Choroid plexus epithelial cell (primary cell): ENCODE measurements around the gene AQP6.

ENCODE experiments used
- DNase-seq: peaks from one replicate; pipeline ENCODE4 v3.0.0-alpha.2; 2010; ENCODE audit warnings: low read depth
- H3K4me3 ChIP-seq: 2 replicates; pipeline ENCODE4 v1.5.1; 2011; ENCODE audit warnings: low read depth, mild to moderate bottlenecking, control low read depth, low read length, moderate library complexity
- TF ChIP-seq, protein P1 (sequence below): conservative IDR thresholded peaks from 2 replicates; pipeline ENCODE4 v1.5.1; 2011; ENCODE audit warnings: low read depth, mild to moderate bottlenecking, control low read depth, inconsistent platforms, low read length, moderate library complexity

The AQP6 gene

DNA sequence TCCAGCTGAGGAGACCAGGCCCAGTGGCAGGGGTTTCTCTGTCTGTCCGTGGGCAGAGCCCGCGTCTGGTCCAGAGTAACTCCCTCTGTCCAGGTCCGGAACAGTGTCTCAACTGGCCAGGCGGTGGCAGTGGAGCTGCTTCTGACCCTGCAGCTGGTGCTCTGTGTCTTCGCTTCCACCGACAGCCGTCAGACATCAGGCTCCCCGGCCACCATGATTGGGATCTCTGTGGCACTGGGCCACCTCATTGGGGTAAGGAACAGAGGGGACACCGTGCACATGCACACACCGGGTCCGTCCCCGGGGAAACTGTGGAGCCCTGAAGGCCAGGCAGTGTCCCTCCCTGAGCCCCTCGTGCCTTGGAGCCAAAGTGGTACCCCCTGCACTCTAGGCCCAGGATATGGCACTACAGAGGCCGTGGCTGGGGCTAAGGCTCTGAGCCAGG lies 1.5 kb downstream of the AQP6 start:
- TF ChIP-seq, protein P1, sequence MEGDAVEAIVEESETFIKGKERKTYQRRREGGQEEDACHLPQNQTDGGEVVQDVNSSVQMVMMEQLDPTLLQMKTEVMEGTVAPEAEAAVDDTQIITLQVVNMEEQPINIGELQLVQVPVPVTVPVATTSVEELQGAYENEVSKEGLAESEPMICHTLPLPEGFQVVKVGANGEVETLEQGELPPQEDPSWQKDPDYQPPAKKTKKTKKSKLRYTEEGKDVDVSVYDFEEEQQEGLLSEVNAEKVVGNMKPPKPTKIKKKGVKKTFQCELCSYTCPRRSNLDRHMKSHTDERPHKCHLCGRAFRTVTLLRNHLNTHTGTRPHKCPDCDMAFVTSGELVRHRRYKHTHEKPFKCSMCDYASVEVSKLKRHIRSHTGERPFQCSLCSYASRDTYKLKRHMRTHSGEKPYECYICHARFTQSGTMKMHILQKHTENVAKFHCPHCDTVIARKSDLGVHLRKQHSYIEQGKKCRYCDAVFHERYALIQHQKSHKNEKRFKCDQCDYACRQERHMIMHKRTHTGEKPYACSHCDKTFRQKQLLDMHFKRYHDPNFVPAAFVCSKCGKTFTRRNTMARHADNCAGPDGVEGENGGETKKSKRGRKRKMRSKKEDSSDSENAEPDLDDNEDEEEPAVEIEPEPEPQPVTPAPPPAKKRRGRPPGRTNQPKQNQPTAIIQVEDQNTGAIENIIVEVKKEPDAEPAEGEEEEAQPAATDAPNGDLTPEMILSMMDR = peak; percentile 85
- peak; percentile 84 for DNase-seq
- no peak overlapping the region for H3K4me3 ChIP-seq

DNA sequence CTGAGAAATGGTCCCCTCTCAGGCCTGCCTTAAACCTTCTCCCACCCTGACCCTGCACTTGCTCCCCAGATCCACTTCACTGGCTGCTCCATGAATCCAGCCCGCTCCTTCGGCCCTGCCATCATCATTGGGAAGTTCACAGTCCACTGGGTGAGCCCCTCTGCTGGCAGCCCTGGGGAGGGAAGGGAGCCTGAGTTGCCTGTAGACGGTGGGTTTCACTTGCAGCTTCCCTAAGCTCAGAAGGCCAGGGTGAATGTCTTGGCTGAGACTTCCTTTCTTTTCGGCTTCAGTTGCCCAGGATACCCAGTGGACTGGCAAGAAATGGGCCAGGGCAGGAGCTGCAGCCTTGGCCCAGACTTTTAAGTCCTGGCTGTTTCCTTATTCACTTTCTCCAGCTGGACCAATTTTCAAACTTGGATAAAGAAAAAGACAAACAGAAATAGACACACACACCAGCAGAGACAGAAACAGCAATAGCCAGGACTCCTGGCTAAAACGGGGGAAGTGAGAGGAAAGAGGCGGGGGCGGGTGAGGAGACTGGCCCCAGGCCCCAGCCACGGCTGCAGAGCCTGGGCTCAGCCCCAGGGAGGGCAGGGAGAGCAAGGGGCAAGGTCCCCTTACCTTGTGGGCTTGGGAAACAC lies 2.0 kb downstream of the AQP6 start:
- no peak for DNase-seq
- TF ChIP-seq, protein P1 = no peak
- no peak overlapping the region for H3K4me3 ChIP-seq

DNA sequence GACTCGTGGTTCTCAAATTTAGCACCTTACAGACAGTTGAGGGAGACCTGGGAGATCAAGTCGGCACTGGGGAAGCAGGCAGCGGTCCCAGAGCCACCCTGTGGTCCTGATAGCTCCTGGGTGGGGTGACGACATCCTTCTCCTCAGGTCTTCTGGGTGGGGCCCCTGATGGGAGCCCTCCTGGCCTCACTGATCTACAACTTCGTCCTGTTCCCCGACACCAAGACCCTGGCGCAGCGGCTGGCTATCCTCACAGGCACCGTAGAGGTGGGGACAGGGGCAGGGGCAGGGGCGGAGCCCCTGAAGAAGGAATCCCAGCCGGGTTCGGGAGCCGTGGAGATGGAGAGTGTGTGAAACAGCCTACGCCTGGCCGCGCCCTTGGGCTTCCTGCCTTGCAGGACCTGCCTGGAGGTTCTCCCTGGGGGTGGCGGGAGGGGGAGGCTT lies 2.6 kb downstream of the AQP6 start:
- H3K4me3 ChIP-seq = no peak overlapping the region
- DNase-seq = no peak
- TF ChIP-seq, protein P1 = no peak

DNA sequence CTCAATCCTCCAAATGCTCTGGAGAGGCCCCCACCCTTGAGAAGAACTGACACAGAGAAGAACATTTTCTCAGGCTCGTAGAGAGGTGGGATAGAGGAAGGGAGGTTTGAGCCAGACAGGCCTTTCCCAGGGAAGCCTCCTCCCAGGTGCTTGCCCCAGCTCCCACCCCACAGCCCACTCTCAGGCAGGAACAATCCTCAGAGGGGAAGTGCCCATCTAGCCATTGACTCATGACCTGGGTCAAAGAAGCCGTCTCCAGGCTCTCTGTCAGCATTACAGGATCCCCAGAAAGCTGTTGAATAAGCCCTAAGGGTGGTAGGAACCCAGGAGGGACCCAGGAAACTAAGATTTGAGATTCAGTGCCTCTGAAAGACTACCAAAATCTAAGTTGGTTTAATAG lies 3.8 kb downstream of the AQP6 start:
- no peak for DNase-seq
- H3K4me3 ChIP-seq = no peak overlapping the region
- TF ChIP-seq, protein P1 = no peak

DNA sequence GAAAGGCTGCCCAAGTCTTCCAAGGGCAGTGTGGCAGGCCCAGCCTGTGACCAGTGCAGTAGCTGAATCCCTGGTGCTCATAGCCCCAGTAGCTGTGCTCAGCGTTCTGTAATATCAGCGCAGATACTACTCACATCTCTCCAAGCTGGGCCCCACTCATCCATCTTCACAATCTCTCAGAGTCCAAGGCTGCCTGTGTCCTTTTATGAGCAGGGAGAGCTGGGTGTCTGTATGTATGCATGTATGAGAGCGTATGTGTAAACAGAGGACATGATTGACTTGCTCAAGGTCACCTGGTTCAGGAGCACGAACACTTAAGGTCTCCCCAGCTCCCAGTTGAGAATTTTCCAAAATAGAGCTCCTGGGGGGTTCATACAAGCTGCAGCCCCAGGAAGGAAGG lies 5.4 kb downstream of the AQP6 start:
- no peak overlapping the region for H3K4me3 ChIP-seq
- no peak for DNase-seq
- TF ChIP-seq, protein P1 = no peak

DNA sequence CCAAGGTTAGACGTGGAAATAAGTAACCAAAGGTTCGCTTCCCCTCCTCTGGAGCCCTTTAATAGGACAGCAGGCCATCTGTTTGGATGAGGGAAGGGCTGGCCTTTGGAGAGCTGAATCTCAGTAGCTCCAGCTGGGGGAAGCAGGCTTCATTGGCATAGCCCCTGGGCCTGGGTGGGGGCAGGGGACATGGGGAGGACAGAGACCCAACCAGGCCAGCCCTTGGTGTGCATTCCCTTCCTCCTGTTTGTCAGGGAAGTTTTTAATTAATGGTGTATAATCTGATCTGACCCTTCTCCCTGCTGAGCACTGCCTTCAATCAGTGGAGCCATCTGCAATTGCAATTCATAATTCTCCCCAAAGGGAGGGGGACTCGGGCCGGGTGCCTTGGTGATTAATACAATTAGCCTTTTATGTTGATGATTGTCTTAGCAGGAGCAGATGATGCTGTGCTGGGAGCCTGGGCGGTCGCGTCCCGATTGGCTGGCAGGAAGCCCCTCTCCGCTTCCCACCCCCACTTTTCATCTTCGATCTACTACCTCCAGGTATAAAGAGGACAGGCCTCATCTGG lies 6.4 kb downstream of the AQP6 start:
- DNase-seq = no peak
- TF ChIP-seq, protein P1 = no peak
- H3K4me3 ChIP-seq = no peak overlapping the region

DNA sequence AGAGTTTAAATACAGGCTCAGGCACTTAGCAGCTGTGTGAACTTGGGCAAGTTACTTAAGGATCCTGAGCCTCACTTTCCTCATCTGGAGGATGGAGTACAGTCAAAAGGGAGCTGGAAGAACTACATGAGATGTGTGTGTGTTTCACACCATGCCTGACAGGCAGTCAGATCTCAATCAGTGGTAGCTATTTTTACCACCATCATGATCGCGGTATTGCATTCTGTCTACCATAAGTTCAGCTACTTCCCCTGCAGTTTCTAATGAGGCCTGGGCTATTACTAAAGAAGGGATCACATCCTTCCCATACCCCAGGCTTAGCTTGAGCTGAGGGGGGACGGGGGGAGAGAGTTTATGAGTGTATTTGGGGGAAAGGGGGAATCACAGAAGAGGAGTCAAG lies 7.0 kb downstream of the AQP6 start:
- H3K4me3 ChIP-seq = no peak overlapping the region
- DNase-seq = no peak
- TF ChIP-seq, protein P1 = no peak
